HG03060 (cell line): Measurements from ENCODE around the gene RNF212.

Experiments
- ATAC-seq: cut with Tn5 transposase; IDR thresholded peaks from one replicate; pipeline ENCODE4 v1.9.1; 2021; ENCODE audit warnings: low read depth, moderate number of reproducible peaks; ENCODE audit not compliant: unreplicated experiment

RNF212 gene

GRCh38 chr4:1116838-1117237 is 3.5 kb upstream of the RNF212 start:
- no peak for ATAC-seq

DNA sequence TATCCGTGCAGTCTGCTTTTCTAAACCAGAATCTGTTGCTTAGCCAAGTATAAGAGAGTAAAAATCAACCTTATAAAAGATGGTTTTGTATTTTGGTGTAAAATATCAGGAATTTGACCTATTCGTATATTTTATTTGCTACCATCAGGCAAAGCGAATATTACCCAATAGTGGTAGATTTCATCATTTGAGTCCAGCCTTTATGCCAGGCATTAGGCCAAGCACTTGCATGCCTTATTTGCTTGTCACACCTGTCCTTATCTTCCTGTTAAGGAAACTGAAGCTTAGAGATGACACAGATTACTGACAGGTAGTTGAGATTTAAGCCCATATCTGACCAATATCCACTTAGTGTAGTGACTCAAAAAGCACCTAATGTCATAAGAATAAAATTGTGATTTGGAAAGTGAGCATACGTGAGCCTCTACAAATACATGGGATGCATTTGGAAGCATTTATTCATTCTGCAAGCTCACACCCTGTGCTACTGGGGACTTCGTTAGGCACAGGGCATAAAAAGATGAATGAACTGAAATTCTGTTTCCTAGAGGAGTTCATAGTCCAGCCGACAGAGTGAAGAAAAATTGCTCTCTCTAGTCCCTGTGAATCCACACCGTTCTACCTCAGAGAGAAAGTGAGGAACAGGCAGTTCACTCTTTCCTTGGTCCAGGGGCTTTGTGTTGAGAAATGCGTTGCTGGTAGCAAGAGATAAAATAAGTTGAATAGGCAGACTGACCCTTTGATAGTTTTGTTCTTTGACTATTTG is 2.3 kb upstream of the RNF212 start:
- ATAC-seq: no peak

DNA sequence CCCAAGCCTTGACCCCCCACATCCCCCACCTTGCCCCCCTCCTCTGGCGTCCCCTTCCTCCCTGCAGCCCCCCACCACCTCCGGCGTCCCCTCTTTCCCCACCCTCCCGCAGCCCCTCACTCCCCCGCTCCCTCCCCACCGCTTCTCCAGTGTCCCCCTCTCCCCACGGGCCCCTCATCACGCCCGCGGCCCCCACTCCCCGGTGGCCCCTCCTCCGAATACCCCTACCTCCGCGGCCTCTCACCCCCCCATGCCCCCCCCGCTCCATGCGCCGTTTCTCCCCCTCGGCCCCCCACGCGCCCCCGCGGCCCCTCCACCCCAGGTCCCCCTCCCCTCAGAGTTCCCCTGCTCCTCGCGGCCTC is 562 bp downstream of the RNF212 start:
- no peak for ATAC-seq

- ATAC-seq: no peak
Observed at GRCh38 chr4:1112174-1112820, 1.1 kb downstream of the RNF212 start.

- ATAC-seq: no peak
Observed at GRCh38 chr4:1111259-1111809, 2.0 kb downstream of the RNF212 start.

GRCh38 chr4:1109898-1110506 is 3.4 kb downstream of the RNF212 start:
- ATAC-seq: no peak

DNA sequence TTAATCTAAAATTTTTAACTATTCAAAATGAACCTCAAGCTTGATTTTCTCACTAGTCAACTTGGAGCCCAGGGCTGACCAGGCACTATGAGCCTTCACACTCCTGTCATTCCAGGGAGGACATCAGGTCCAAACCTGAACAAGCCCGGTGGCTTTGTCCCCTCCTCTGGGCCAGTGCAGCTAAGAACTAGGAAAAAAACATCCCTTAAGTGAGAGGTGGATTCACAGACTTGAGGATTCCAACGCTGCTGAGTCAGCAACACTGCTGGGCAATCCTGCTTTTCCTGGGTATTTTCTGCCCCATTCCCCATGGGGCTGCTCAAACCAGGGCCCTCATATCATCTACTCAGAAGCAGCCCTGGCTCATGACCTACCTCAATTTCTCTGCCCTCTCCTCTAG is 4.0 kb downstream of the RNF212 start:
- ATAC-seq: no peak

GRCh38 chr4:1105662-1106061 is 7.7 kb downstream of the RNF212 start:
- ATAC-seq: no peak

- ATAC-seq: no peak
Observed at GRCh38 chr4:1105067-1105466, 8.3 kb downstream of the RNF212 start.

DNA sequence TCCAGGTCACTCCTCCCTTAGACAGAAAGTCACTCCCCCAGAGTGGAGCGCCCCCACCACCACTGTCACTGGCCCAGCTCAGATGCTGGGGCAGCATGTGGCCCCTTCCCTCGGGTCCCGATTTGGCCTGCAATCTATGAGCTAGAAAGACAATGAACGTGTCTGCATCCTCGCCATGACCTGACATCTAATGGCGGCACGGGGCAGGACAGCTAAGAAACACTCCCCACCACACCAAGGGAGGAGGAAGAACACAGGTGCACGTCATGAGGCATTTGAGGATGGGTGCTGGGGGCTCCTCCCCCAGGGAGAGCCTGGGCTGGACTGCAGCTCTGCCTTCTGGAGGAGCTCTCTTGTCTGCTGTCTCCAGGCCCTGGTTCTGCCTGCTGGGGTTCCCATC is 8.7 kb downstream of the RNF212 start:
- ATAC-seq: no peak

DNA sequence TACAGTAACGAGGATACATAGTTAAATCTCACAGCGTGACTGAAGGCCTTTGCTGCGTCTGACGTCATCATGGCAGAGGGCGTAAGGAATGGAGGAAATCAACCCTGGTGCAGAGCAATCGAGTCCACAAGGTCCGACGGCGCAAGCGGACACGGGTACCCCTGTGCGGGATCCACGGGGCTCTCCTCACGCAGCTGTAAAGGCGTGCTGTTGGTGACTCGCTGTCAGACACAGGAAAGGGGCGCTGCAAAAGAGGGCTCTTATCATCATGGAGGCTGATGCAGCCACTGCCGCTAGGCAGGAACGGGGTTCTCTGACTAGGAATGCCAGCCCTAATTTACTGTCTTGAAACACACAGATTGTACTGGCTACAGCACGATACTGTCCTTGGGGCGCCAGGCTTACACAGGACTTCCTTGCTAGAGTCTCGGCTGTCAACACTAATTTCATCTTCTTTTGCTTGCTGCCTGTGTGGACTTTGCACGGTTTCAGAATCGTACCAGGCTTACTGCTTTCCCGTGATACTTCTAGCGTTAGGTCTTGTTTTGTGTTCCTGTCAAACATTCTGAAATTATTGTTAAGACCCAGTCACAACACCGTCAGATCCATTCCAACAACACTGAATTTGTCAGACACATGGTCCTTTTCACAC is 13.6 kb downstream of the RNF212 start:
- ATAC-seq: no peak

DNA sequence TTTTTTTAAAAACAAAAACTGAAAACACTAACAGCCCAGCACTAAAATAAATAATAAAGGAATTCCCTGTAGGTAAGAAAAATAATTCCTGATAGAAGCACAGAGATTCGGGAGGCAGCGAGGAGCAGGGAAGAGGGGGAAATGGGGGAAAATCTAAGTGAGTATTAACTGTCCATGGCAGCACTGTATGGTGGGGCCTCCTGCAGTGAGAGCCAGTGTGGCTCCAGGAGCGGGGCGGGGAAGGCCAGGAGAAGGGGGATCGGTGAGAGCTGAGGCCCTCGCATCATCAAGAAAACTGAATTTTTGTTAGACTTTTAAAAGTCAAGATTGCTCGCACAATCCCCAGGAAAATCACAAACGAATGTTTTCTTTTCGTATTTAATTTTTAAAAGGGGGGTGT is 14.1 kb downstream of the RNF212 start:
- no peak for ATAC-seq

GRCh38 chr4:1098311-1098925 is 14.9 kb downstream of the RNF212 start:
- ATAC-seq: no peak

DNA sequence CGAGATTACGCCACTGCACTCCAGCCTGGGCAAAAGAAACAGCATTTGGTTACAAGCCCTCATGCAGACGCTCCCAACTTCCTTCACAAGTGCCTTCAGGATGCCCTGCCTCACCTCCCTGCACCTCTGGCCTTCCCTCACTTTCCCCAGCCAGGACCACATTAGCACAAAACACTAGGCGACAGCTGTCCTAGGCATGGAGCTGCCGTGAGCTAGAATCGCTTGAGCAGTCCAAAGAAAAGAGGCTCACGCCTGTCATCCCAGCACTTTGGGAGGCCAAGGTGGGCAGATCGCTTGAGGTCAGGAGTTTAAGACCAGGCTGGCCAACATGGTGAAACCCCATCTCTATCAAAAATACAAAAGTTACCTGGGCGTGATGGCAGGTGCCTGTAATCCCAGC is 15.8 kb downstream of the RNF212 start:
- no peak for ATAC-seq

- no peak for ATAC-seq
Observed at GRCh38 chr4:1096841-1097240, 16.5 kb downstream of the RNF212 start.

DNA sequence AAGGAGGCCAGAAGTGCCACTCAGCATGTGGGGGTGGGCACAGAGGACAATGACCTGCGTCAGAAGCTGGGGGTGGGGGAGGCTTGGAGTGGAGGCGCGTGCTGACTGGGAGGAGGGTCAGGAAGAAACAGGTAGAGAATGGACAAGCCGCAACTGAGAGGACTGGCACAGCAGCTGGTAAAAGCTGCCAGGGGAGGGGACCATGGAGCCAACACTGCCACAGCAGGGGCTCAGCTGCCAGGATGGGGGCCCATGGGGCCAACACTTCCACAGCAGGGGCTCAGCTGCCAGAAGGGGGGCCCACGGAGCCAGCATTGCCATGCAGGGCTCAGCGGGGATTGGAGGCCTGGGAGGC is 19.1 kb downstream of the RNF212 start:
- no peak for ATAC-seq

DNA sequence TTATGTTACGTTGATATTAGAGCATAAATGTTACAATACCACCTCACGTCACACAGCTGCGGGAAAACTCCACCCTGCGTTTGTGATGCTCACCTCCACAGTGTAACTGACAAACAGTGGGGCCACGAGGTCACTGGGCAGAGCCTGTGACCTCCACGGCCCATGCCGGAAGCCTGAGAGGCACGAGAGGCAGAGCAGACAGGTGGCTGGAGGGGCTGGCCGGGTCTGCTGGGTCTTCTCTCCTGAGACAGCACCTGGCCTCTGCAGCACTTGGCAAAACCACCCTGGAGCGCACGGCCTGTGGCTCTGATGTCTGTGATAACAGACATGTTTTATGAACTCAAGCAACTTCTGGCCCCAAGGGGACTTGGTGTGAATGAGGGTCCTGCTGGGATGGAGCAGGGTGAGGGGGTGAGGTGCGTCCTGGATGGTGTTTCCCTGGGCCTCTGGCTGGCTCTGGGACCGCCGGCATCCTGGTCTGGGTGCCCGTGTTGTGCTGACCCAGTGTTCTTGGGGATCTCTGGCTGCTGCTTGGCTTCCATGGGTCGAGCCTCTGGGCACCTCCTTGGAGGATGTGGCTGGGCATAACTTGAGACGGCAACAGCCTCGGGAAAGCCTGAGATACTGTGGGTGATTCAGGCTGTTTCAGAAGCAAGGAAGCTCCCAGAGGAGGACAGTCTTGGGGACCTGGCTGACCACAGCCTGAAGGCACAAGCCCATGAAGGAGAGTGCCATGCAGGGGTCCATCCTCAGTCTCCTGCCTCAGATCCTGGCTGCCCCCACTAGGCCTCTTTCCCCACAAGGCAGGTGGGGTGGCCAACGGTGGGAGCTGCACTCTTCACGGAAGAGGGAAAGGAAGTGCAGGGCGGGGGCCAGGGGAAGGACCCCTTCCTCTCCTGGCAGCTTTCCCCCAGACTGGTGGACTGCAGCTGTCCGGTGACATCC is 19.7 kb downstream of the RNF212 start:
- ATAC-seq: no peak

GRCh38 chr4:1092983-1093361 is 20.4 kb downstream of the RNF212 start:
- ATAC-seq: no peak

DNA sequence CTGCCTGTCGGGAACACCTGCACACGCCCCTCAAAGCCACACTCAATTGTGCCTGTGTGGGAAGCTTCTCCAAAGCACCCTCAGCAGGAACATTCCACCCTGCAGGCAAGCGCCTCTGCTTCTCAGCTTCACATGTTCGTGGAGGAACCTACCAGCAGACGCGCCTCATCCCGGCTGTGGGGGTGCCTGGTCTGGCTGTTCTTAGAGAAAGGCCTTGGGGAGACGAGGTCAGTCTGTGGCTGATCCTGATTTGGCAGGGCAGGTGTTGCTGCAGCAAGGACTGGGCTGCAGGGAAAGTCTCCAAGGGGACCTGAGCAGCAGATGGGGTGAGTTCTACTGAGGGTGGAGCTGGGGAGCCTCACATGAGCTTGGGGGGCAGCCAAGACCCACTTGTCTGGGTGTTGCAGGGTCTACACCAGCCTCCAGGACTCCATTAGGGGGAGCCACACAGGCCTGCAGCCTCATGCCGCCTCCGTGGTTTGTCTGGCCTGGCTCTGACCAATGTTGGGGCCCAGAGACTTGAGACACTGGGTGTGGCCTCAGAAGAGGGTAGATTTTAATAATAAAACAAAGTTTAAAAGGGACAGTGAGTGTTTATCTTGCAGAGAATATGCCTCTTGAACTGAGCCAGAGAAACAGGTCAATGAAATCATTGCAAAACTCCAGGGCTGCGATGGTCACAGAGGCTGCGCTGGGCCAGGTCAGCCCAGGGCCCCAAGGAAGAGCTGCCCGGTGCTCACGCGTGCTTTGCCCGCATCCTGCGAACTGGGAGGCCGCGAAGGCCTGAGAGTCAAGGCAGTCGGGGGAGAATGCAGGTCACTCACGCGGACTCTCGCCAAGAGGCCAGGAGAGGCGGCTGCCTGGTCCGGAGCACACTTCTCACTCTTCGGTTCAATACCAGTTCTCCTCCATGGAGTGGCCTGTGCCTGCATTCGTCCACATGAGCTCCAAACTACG is 21.1 kb downstream of the RNF212 start:
- ATAC-seq: no peak
